Cardiac muscle cell (in vitro differentiated cells and primary cell): ENCODE results near the gene OGDH. TPM values are rescaled to one million over a fixed set of nuclear protein-coding genes. Genes with fewer than 3 reads are reported as not detected.

ENCODE experiments used
- DNase-seq, 2 donors: peaks; one replicate each; pipeline versions ENCODE4 v3.0.0 to v3.0.0-alpha.2; 2010 to 2017; ENCODE audit warnings: low read depth in 1 of 2, low spot score in 1 of 2
- H3K27ac ChIP-seq: fragments of 200-600 bp; sonication (generic); 2 replicates; pipeline ENCODE4 v1.5.1; 2016
- H3K27me3 ChIP-seq: fragments of 200-600 bp; sonication (generic); 2 replicates; pipeline ENCODE4 v1.6.0; 2016; ENCODE audit warnings: control low read depth
- H3K36me3 ChIP-seq: fragments of 200-600 bp; sonication (generic); 2 replicates; pipeline ENCODE4 v1.5.1; 2016; ENCODE audit warnings: control low read depth
- H3K4me1 ChIP-seq: fragments of 200-600 bp; sonication (generic); 2 replicates; pipeline ENCODE4 v1.8.1; 2017; ENCODE audit warnings: low read depth, mild to moderate bottlenecking, mixed run types
- H3K4me3 ChIP-seq: fragments of 200-600 bp; sonication (generic); 2 replicates; pipeline ENCODE4 v1.5.1; 2016; ENCODE audit warnings: mild to moderate bottlenecking
- H3K9me3 ChIP-seq: fragments of 200-600 bp; sonication (generic); 2 replicates; pipeline ENCODE4 v1.5.1; 2017; ENCODE audit warnings: low read depth, mild to moderate bottlenecking, control low read depth
- polyA plus RNA-seq: library from polyadenylated mRNA; unstranded; fragments of >200 nt; fragmentation: Nextera tagmentation; extraction: Ambion mirVana; gene quantifications from 2 replicates; pipeline ENCODE4 v1.2.1, GENCODE V29; 2016
- total RNA-seq: library from RNA; depleted of rRNA; stranded (reverse); fragments of >200 nt; gene quantifications from 2 replicates; pipeline ENCODE4 v1.2.3, GENCODE V29; 2016
- TF ChIP-seq, protein P1 (sequence below): IDR thresholded peaks from 2 replicates; pipeline ENCODE4 v1.5.1; 2012; ENCODE audit warnings: low read depth, mild to moderate bottlenecking, low read length

OGDH gene
- total and polyA plus RNA-seq, 2 experiments from 2014 or later, result 71.9 to 111 TPM

DNA sequence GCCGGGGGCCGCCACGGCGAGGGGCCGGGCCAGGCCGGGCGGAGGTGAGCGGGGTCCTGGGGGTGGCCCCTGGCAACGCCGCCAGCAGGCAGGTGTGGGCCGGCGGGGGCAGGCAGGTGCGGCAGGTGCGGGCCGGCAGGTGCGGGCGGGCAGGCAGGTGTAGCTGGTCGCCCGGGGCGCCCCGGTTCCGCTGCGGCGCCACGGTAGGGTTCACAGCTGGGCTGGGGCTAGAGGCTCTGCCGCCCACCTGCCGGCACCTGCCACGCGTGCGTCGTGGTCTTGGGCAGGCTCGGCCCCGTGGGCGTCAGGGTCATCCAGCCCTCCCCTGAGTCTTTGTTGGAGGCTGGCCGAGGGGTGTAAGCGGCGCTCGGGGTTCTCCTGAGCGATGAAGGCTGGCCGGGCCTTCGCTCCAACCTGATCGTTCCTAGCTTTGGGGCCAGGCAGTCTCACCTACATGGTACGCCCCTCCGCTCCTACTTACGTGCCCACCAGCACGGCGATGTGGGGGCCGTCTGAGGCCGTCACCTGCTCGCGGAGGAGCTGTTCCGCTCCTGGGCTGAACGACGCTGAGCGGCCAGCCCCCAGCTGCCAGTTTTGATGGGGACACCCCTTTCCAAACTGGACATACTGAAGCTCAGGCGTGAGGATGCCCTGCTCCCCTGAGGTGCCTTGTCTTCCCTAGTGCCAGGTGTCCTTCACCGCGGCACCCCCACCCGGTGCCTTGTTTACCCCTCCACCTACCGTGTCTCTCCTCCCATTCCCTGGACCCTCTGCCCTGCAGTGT, 142.7 kb downstream of the OGDH start:
- no peaks in the 10 kb centered on the region for H3K36me3 ChIP-seq
- no peak overlapping the region for H3K27ac ChIP-seq
- no peaks in the 10 kb centered on the region for H3K27me3 ChIP-seq
- H3K4me3 ChIP-seq, result peak overlapping the region; percentile 97
- no peaks in the 10 kb centered on the region for H3K9me3 ChIP-seq
- peaks cover 13% of the 10 kb centered on the region for H3K4me1 ChIP-seq
- TF ChIP-seq, protein P1, sequence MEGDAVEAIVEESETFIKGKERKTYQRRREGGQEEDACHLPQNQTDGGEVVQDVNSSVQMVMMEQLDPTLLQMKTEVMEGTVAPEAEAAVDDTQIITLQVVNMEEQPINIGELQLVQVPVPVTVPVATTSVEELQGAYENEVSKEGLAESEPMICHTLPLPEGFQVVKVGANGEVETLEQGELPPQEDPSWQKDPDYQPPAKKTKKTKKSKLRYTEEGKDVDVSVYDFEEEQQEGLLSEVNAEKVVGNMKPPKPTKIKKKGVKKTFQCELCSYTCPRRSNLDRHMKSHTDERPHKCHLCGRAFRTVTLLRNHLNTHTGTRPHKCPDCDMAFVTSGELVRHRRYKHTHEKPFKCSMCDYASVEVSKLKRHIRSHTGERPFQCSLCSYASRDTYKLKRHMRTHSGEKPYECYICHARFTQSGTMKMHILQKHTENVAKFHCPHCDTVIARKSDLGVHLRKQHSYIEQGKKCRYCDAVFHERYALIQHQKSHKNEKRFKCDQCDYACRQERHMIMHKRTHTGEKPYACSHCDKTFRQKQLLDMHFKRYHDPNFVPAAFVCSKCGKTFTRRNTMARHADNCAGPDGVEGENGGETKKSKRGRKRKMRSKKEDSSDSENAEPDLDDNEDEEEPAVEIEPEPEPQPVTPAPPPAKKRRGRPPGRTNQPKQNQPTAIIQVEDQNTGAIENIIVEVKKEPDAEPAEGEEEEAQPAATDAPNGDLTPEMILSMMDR, result no peak
- peak in 1 of 2 donors; percentile 25 for DNase-seq

- H3K36me3 ChIP-seq, result no peaks in the 10 kb centered on the region
- no peak overlapping the region for H3K27ac ChIP-seq
- TF ChIP-seq, protein P1, result no peak
- peaks cover 13% of the 10 kb centered on the region for H3K4me1 ChIP-seq
- H3K27me3 ChIP-seq, result no peaks in the 10 kb centered on the region
- no peaks in the 10 kb centered on the region for H3K9me3 ChIP-seq
- no peak for DNase-seq
- no peak overlapping the region for H3K4me3 ChIP-seq
Observed at GRCh38 chr7:44749992-44750391, 143.6 kb downstream of the OGDH start.

- no peak for DNase-seq
- Histone ChIP-seq H3K9me3 (no peaks in the 10 kb centered on the region), H3K27ac (peak overlapping the region; percentile 16), H3K27me3 (no peaks in the 10 kb centered on the region), H3K4me1 (peaks cover 13% of the 10 kb centered on the region), H3K4me3 (no peak overlapping the region), H3K36me3 (no peaks in the 10 kb centered on the region)
- TF ChIP-seq, protein P1, result no peak
Observed at GRCh38 chr7:44750424-44750823, 144.0 kb downstream of the OGDH start.

GRCh38 chr7:44750921-44751571, 144.6 kb downstream of the OGDH start:
- TF ChIP-seq, protein P1, result no peak
- DNase-seq, result peak in 1 of 2 donors; percentile 34
- no peaks in the 10 kb centered on the region for H3K27me3 ChIP-seq
- H3K9me3 ChIP-seq, result no peaks in the 10 kb centered on the region
- no peak overlapping the region for H3K4me3 ChIP-seq
- H3K27ac ChIP-seq, result peak overlapping the region; percentile 16
- H3K4me1 ChIP-seq, result peaks cover 13% of the 10 kb centered on the region
- H3K36me3 ChIP-seq, result no peaks in the 10 kb centered on the region

- Histone ChIP-seq H3K4me3 (no peak overlapping the region), H3K4me1 (peaks cover 12% of the 10 kb centered on the region), H3K9me3 (no peaks in the 10 kb centered on the region), H3K27ac (no peak overlapping the region), H3K36me3 (no peaks in the 10 kb centered on the region), H3K27me3 (no peaks in the 10 kb centered on the region)
- DNase-seq, result no peak
- TF ChIP-seq, protein P1, result no peak
Observed at GRCh38 chr7:44752822-44753221, 146.4 kb downstream of the OGDH start.
